Measurements from ENCODE around the gene PSMB5.
A peak's percentile ranks its signal among the peaks of the same experiment; 100 is the strongest.

The PSMB5 gene

GRCh38 chr14:23034498-23035302 is at the start of gene PSMB5:
Gene PSMB5 (minus strand): TSS chr14:23034900. CDS start chr14:23034881, 19 bp downstream.
- DNase-seq (ENCODE audit: low read depth), result peak; percentile 95

- DNase-seq (ENCODE audit: low read depth), result no peak
Observed at GRCh38 chr14:23080474-23080873, 45.8 kb upstream of the PSMB5 start.

GRCh38 chr14:23079716-23080115 is 45.0 kb upstream of the PSMB5 start:
- DNase-seq (ENCODE audit: low read depth), result no peak

- peak; percentile 94 for DNase-seq (ENCODE audit: low read depth)
Observed at GRCh38 chr14:23078692-23079116, 44.0 kb upstream of the PSMB5 start.

GRCh38 chr14:23077962-23078361 is 43.3 kb upstream of the PSMB5 start:
- no peak for DNase-seq (ENCODE audit: low read depth)

GRCh38 chr14:23076785-23077408 is 42.2 kb upstream of the PSMB5 start:
- DNase-seq (ENCODE audit: low read depth), result no peak

GRCh38 chr14:23074906-23075305 is 40.2 kb upstream of the PSMB5 start:
- DNase-seq (ENCODE audit: low read depth), result no peak

- no peak for DNase-seq (ENCODE audit: low read depth)
Observed at GRCh38 chr14:23071921-23072539, 37.3 kb upstream of the PSMB5 start.

GRCh38 chr14:23071244-23071920 is 36.7 kb upstream of the PSMB5 start:
- peak; percentile 93 for DNase-seq (ENCODE audit: low read depth)

GRCh38 chr14:23070262-23071129 is 35.8 kb upstream of the PSMB5 start:
- DNase-seq (ENCODE audit: low read depth), result no peak

- DNase-seq (ENCODE audit: low read depth), result no peak
Observed at GRCh38 chr14:23069413-23069806, 34.7 kb upstream of the PSMB5 start.

- DNase-seq (ENCODE audit: low read depth), result peak; percentile 88
Observed at GRCh38 chr14:23068789-23069412, 34.2 kb upstream of the PSMB5 start.

- DNase-seq (ENCODE audit: low read depth), result no peak
Observed at GRCh38 chr14:23067847-23068788, 33.4 kb upstream of the PSMB5 start.

- no peak for DNase-seq (ENCODE audit: low read depth)
Observed at GRCh38 chr14:23066855-23067744, 32.4 kb upstream of the PSMB5 start.

- no peak for DNase-seq (ENCODE audit: low read depth)
Observed at GRCh38 chr14:23066368-23066767, 31.7 kb upstream of the PSMB5 start.

GRCh38 chr14:23063601-23064000 is 28.9 kb upstream of the PSMB5 start:
- no peak for DNase-seq (ENCODE audit: low read depth)

- peak; percentile 88 for DNase-seq (ENCODE audit: low read depth)
Observed at GRCh38 chr14:23062002-23062401, 27.3 kb upstream of the PSMB5 start.

- no peak for DNase-seq (ENCODE audit: low read depth)
Observed at GRCh38 chr14:23060536-23061260, 26.0 kb upstream of the PSMB5 start.

Data from fibroblast of the conjunctiva (primary cell).